ENCODE data around the gene UBE2E2. TPM values are rescaled to one million over a fixed set of nuclear protein-coding genes. Genes with fewer than 3 reads are reported as not detected.
"Not testable (repeated sequence)": the region's sequence is repeated elsewhere in the genome, so short reads cannot be mapped to it uniquely, and the experiment has no call there.

The UBE2E2 gene
- total and polyA plus RNA-seq, 8 donors = 6.5 to 128 (median 18.9) TPM

DNA sequence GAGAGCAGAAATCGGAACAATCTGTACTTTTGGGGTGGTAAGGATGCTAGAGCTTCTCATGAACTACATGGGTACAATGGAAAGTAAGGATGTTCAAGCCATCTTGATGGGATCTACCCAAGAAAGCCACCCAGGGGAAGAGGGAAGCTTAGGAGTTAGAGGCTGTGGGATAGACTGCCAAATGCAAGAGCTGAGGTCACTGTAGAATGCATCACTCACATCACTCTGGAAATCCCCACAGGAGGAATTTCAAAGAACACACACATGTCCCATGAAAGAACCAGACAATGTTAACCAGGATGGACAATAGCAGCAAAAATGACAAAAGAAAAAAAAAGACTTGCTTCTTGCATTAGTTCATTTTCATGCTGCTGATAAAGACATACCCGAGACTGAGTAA lies 32.8 kb upstream of the UBE2E2 start:
- intact Hi-C loops (cut with DNase I; ENCODE audit: low total_unique reads) = no loop called here
- no peaks in the 10 kb centered on the region for H3K36me3 ChIP-seq
- H3K27ac ChIP-seq = no peak overlapping the region
- no peak overlapping the region for H3K4me3 ChIP-seq
- no peaks in the 10 kb centered on the region for H3K9me3 ChIP-seq
- WGBS, 5 donors = 77 to 92% (median 83%) methylated on average over 2 of the region's 2 CpGs
- no peaks in the 10 kb centered on the region for H3K27me3 ChIP-seq
- H3K4me1 ChIP-seq = no peaks in the 10 kb centered on the region
- no peak for TF ChIP-seq POLR2AphosphoS5 (IDR thresholded peaks at IDR 0.05)
- TF ChIP-seq, protein P1, sequence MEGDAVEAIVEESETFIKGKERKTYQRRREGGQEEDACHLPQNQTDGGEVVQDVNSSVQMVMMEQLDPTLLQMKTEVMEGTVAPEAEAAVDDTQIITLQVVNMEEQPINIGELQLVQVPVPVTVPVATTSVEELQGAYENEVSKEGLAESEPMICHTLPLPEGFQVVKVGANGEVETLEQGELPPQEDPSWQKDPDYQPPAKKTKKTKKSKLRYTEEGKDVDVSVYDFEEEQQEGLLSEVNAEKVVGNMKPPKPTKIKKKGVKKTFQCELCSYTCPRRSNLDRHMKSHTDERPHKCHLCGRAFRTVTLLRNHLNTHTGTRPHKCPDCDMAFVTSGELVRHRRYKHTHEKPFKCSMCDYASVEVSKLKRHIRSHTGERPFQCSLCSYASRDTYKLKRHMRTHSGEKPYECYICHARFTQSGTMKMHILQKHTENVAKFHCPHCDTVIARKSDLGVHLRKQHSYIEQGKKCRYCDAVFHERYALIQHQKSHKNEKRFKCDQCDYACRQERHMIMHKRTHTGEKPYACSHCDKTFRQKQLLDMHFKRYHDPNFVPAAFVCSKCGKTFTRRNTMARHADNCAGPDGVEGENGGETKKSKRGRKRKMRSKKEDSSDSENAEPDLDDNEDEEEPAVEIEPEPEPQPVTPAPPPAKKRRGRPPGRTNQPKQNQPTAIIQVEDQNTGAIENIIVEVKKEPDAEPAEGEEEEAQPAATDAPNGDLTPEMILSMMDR (IDR thresholded peaks at IDR 0.05) = no peak
- TF ChIP-seq POLR2A (IDR thresholded peaks at IDR 0.05) = no peak
- TF ChIP-seq EP300 (IDR thresholded peaks at IDR 0.05) = no peak
- no peak for DNase-seq

DNA sequence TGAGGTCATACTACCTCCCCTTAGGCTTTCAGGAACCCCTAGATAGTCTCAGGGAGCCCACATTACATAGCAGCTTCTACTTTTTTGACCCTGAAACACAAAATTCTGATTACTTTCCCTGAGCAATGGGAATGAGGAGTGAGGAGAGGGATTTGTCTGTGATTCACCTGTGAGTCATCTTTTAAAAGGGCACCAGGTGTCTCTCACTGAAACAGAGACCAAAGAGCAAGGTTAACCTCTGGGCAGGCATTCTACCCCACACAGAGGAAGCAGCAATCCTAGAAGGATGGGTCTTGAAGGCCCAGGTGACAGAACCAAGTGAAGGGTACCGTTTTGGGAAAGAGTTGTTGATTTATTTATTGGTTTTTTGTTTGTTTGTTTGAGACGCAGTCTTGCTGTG lies 31.1 kb upstream of the UBE2E2 start:
- DNase-seq = no peak
- TF ChIP-seq POLR2A (IDR thresholded peaks at IDR 0.05) = no peak
- TF ChIP-seq, protein P1 (IDR thresholded peaks at IDR 0.05) = no peak
- no peak for TF ChIP-seq POLR2AphosphoS5 (IDR thresholded peaks at IDR 0.05)
- TF ChIP-seq EP300 (IDR thresholded peaks at IDR 0.05) = no peak
- Histone ChIP-seq H3K9me3 (no peaks in the 10 kb centered on the region), H3K27me3 (no peaks in the 10 kb centered on the region), H3K27ac (no peak overlapping the region), H3K4me3 (no peak overlapping the region), H3K4me1 (no peaks in the 10 kb centered on the region), H3K36me3 (no peaks in the 10 kb centered on the region)
- intact Hi-C loops (cut with DNase I; ENCODE audit: low total_unique reads) = no loop called here
- WGBS, 5 donors = 78 to 88% (median 85%) methylated on average over 2 of the region's 2 CpGs

DNA sequence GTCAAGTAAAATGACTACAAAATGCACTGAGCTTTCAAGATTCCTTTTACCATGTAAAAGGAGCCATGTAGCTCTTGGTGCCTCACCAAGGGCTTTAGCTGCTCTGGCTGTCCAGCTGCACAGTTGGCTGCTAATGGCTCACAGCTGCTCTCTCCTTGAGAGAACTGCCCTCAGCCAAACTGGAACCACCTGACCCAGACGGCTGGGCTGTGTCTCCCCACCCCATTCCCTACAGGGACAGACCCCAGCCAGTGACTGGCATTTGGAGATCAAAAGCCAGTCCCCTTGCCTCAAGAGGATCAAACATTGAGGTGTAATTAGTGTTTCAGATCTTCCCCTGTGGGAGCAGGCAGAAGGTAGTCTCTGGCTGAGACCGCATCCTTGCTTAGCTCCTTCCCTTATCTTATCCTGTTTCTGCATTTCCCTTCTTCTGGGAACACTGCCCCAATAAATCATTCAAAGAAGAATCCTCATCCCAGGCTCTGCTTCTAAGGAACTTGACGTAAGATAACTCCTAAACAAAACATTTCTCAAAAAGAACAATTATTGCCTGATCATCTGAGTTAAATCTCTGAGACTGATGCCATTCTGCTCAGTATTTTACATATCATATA lies 28.6 kb upstream of the UBE2E2 start:
- Histone ChIP-seq H3K36me3 (no peaks in the 10 kb centered on the region), H3K4me1 (no peaks in the 10 kb centered on the region), H3K27me3 (no peaks in the 10 kb centered on the region), H3K4me3 (no peak overlapping the region), H3K9me3 (no peaks in the 10 kb centered on the region), H3K27ac (no peak overlapping the region)
- WGBS, 5 donors = 46 to 58% (median 53%) methylated on average over 3 of the region's 3 CpGs
- TF ChIP-seq EP300 (IDR thresholded peaks at IDR 0.05) = no peak
- TF ChIP-seq, protein P1 (IDR thresholded peaks at IDR 0.05) = no peak
- TF ChIP-seq POLR2A (IDR thresholded peaks at IDR 0.05) = no peak
- TF ChIP-seq POLR2AphosphoS5 (IDR thresholded peaks at IDR 0.05) = no peak
- DNase-seq = peak in 1 of 2 donors; percentile 17
- intact Hi-C loops (cut with DNase I; ENCODE audit: low total_unique reads) = no loop called here

DNA sequence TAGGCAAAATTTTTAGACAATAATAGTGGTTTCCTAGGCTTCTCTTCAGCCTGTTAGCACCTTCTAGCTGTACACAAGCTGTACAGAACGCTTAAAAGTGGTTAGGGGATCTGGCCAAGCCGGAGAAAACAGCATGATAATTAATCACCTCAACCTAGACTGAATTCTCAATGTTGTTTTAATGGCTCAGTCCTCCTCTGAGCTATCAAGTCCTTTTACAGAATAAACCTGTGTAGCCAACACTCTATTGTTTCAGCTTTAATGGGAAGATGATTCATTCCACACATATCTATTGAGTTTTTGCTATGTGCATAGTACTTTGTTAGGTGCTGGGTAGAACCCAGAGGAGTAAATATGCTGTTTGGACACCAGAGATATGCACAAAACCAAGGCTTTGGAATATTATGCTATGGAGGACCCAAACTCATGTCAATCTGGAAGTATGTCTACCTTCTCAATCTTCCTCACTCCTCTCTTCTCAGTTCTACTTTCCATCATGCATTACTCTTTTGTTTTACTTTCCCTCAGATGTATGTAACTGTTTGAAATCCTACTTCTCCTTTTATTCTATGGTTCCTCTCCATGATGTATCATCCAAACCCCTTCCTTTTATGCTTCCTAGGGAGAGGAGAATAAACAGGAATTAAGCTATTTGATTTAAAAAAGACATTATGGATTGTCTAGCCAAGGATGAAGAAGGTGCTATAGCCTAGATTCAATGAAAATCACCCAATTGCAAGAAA lies 27.6 kb upstream of the UBE2E2 start:
- 53 to 68% (median 64%) methylated on average over 2 of the region's 2 CpGs for WGBS, 5 donors
- TF ChIP-seq, protein P1 (IDR thresholded peaks at IDR 0.05) = no peak
- TF ChIP-seq POLR2AphosphoS5 (IDR thresholded peaks at IDR 0.05) = no peak
- TF ChIP-seq POLR2A (IDR thresholded peaks at IDR 0.05) = no peak
- no peak for TF ChIP-seq EP300 (IDR thresholded peaks at IDR 0.05)

DNA sequence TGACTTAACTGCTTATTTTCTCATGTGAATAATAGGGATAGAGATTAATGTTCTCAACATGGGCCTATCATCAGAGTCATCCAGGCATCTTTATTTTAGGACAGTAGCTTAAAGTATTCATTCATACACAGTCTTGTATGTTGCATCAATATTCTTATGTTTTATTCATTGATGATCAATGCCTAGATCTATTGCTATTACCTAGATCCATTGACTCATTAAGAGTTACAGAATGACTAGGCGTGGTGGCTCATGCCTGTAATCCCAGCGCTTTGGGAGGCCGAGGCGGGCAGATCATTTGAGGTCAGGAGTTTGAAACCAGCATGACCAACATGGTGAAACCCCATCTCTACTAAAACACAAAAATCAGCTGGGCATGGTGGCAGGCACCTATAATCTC lies 26.3 kb upstream of the UBE2E2 start:
- H3K4me1 ChIP-seq; H3K27me3 ChIP-seq; intact Hi-C loops (cut with DNase I; ENCODE audit: low total_unique reads); H3K36me3 ChIP-seq; DNase-seq; H3K9me3 ChIP-seq; H3K27ac ChIP-seq; H3K4me3 ChIP-seq: not testable (repeated sequence)
- WGBS, 5 donors = 60 to 98% (median 86%) methylated on average over 4 of the region's 4 CpGs

More for the DNA sequence above, 27.6 kb upstream of the UBE2E2 start:
- Histone ChIP-seq H3K4me1 (no peaks in the 10 kb centered on the region), H3K36me3 (no peaks in the 10 kb centered on the region), H3K27me3 (no peaks in the 10 kb centered on the region), H3K27ac (no peak overlapping the region), H3K4me3 (no peak overlapping the region), H3K9me3 (no peaks in the 10 kb centered on the region)
- intact Hi-C loops (cut with DNase I; ENCODE audit: low total_unique reads) = no loop called here
- no peak for DNase-seq

All from stomach (tissue), 9 donors.